AG09309 (cell line): ENCODE results near the gene FHOD3.

Experiments
- DNase-seq: peaks from one replicate; pipeline ENCODE4 v3.0.0-alpha.2; 2010; ENCODE audit warnings: low read depth
- H3K4me3 ChIP-seq: 2 replicates; pipeline ENCODE4 v1.5.1; 2011; ENCODE audit warnings: mild to moderate bottlenecking, low read depth, low read length, moderate library complexity; ENCODE audit not compliant: control insufficient read depth
- CTCF ChIP-seq: IDR thresholded peaks from 2 replicates; pipeline ENCODE4 v1.5.1; 2011; ENCODE audit warnings: mild to moderate bottlenecking, low read depth, low read length, inconsistent platforms; ENCODE audit not compliant: insufficient read depth, control insufficient read depth; ENCODE audit errors: missing control alignments

FHOD3 gene

DNA sequence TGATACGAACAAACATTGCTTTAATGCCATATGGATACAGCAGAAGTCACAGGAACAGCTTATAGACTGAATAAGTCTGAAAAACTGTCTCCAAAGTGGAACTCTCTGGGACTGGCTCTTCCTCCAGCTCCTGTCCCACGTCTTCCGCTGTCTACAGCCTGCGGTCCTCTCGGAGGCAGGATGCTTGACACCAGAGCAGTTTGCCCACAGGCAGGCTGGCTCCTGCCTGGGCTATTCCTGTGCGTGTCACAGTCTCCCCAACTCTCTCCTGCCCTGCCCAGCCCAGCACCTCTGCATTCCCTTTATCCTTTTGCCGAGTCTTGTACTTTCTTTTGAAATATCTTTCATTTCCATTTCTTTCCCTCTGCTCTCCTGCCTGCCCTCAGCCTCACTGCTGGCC is 234.1 kb downstream of the FHOD3 start:
- no peak for TF ChIP-seq CTCF
- H3K4me3 ChIP-seq, result no peak overlapping the region
- DNase-seq, result no peak

GRCh38 chr18:36532394-36532793 is 234.9 kb downstream of the FHOD3 start:
- H3K4me3 ChIP-seq, result no peak overlapping the region
- TF ChIP-seq CTCF, result no peak
- peak; percentile 51 for DNase-seq

DNA sequence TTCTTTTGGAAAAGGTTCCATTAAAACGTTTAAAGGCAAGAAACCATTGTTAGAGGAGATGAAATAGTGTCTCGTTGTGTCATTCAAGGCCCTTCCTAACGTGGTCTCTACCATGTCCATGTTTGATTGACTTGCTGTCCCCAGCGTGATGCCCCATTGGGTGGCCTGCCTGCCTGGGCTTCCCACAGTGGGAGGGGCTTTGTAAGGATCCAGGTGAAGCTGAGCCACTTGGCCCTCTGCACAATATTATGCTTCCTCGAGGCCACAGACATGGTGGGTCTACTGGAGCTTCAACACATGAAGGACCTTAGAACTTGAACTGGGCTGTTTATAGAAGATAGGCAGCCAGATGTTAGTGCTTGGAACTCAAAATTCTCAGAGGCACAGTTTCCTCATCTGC is 235.3 kb downstream of the FHOD3 start:
- no peak for TF ChIP-seq CTCF

GRCh38 chr18:36533446-36534153 is 236.1 kb downstream of the FHOD3 start:
- TF ChIP-seq CTCF, result no peak
- DNase-seq, result no peak
- no peak overlapping the region for H3K4me3 ChIP-seq

More for the DNA sequence above, 235.3 kb downstream of the FHOD3 start:
- no peak overlapping the region for H3K4me3 ChIP-seq
- DNase-seq, result no peak

- no peak for DNase-seq
- H3K4me3 ChIP-seq, result no peak overlapping the region
- no peak for TF ChIP-seq CTCF
Measured at GRCh38 chr18:36534154-36534688, 236.7 kb downstream of the FHOD3 start.

- no peak for TF ChIP-seq CTCF
- H3K4me3 ChIP-seq, result no peak overlapping the region
- no peak for DNase-seq
Measured at GRCh38 chr18:36535202-36535935, 237.9 kb downstream of the FHOD3 start.
